ENCODE measurements around the gene TCF4.
A peak's percentile ranks its signal among the peaks of the same experiment; 100 is the strongest.

TCF4 gene

GRCh38 chr18:55243857-55244256 is 344.1 kb downstream of the TCF4 start:
- DNase-seq (ENCODE audit: low read depth in 2 of 2, low spot score in 1 of 2), result no peak

- no peak for DNase-seq (ENCODE audit: low read depth in 2 of 2, low spot score in 1 of 2)
These were observed 344.7 kb downstream of the TCF4 start for GRCh38 chr18:55243255-55243654.

GRCh38 chr18:55240978-55241377 is 347.0 kb downstream of the TCF4 start:
- no peak for DNase-seq (ENCODE audit: low read depth in 2 of 2, low spot score in 1 of 2)

GRCh38 chr18:55239740-55240139 is 348.3 kb downstream of the TCF4 start:
- no peak for DNase-seq (ENCODE audit: low read depth in 2 of 2, low spot score in 1 of 2)

- no peak for DNase-seq (ENCODE audit: low read depth in 2 of 2, low spot score in 1 of 2)
These were observed 350.3 kb downstream of the TCF4 start for GRCh38 chr18:55237660-55238059.

GRCh38 chr18:55236150-55236931 is 351.7 kb downstream of the TCF4 start:
- DNase-seq (ENCODE audit: low read depth in 2 of 2, low spot score in 1 of 2), result no peak

GRCh38 chr18:55235094-55235461 is 352.9 kb downstream of the TCF4 start:
- DNase-seq (ENCODE audit: low read depth in 2 of 2, low spot score in 1 of 2), result no peak

GRCh38 chr18:55234366-55235093 is 353.5 kb downstream of the TCF4 start:
- peak in 1 of 2 donors; percentile 20 for DNase-seq (ENCODE audit: low read depth in 2 of 2, low spot score in 1 of 2)

- no peak for DNase-seq (ENCODE audit: low read depth in 2 of 2, low spot score in 1 of 2)
These were observed 354.1 kb downstream of the TCF4 start for GRCh38 chr18:55233857-55234256.

- no peak for DNase-seq (ENCODE audit: low read depth in 2 of 2, low spot score in 1 of 2)
These were observed 355.5 kb downstream of the TCF4 start for GRCh38 chr18:55232506-55232905.

- DNase-seq (ENCODE audit: low read depth in 2 of 2, low spot score in 1 of 2), result no peak
These were observed 358.3 kb downstream of the TCF4 start for GRCh38 chr18:55229682-55230081.

- no peak for DNase-seq (ENCODE audit: low read depth in 2 of 2, low spot score in 1 of 2)
These were observed 359.3 kb downstream of the TCF4 start for GRCh38 chr18:55228707-55229106.

- no peak for DNase-seq (ENCODE audit: low read depth in 2 of 2, low spot score in 1 of 2)
These were observed 359.8 kb downstream of the TCF4 start for GRCh38 chr18:55228191-55228590.

- no peak for DNase-seq (ENCODE audit: low read depth in 2 of 2, low spot score in 1 of 2)
These were observed 360.2 kb downstream of the TCF4 start for GRCh38 chr18:55227771-55228170.

GRCh38 chr18:55226044-55226443 is 361.9 kb downstream of the TCF4 start:
- DNase-seq (ENCODE audit: low read depth in 2 of 2, low spot score in 1 of 2), result no peak

GRCh38 chr18:55224086-55224625 is 363.8 kb downstream of the TCF4 start:
- DNase-seq (ENCODE audit: low read depth in 2 of 2, low spot score in 1 of 2), result no peak

GRCh38 chr18:55221622-55222021 is 366.4 kb downstream of the TCF4 start:
- no peak for DNase-seq (ENCODE audit: low read depth in 2 of 2, low spot score in 1 of 2)

- DNase-seq (ENCODE audit: low read depth in 2 of 2, low spot score in 1 of 2), result no peak
These were observed 367.5 kb downstream of the TCF4 start for GRCh38 chr18:55220523-55220922.

GRCh38 chr18:55219823-55220222 is 368.2 kb downstream of the TCF4 start:
- DNase-seq (ENCODE audit: low read depth in 2 of 2, low spot score in 1 of 2), result no peak

- no peak for DNase-seq (ENCODE audit: low read depth in 2 of 2, low spot score in 1 of 2)
These were observed 368.9 kb downstream of the TCF4 start for GRCh38 chr18:55219059-55219458.

GRCh38 chr18:55214969-55215368 is 373.0 kb downstream of the TCF4 start:
- no peak for DNase-seq (ENCODE audit: low read depth in 2 of 2, low spot score in 1 of 2)

GRCh38 chr18:55214534-55214933 is 373.5 kb downstream of the TCF4 start:
- DNase-seq (ENCODE audit: low read depth in 2 of 2, low spot score in 1 of 2), result no peak

Data from stimulated activated CD8-positive, alpha-beta memory T cell treated with anti-CD3 and anti-CD28 coated beads, Interleukin-4, amount 100 ng/mL, for 1 hour (primary cell).